ENCODE data around the gene STX12. TPM values are rescaled to one million over a fixed set of nuclear protein-coding genes. Genes with fewer than 3 reads are reported as not detected.

STX12 gene
- polyA plus RNA-seq, 1 of the 3 experiments (the other 2 are of a cell fraction): 12.9 TPM

DNA sequence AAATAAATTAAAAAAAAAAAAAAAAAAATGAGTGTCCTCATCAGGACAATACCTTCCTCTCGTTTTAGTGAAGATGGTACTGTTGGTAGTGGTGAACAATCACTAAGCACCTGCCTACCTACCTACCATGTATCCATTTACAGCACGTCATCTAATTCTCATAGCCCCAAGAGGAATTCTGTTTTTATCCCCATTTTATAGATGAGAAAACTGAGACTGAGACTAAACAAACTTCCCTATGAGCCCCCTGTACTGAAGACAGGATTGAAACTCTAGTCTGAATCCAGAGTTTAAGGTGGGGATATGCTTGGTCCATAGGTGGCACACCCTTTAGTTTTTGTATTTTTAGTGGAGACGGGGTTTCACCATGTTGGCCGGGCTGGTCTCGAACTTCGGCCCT is 82.1 kb downstream of the STX12 start:
- Histone ChIP-seq H3K4me2 (no peak overlapping the region), H3K9me2 (no peaks in the 10 kb centered on the region), H3K27me3 (ENCODE audit: insufficient read depth) (no peaks in the 10 kb centered on the region), H3K4me1 (ENCODE audit: control insufficient read depth in 1 of 2, insufficient read depth in 2 of 2, low read depth in 1 of 2, low read length in 1 of 2) (peaks cover 0 to 6% of the 10 kb centered on the region in 2 experiments; a peak in 1 of 4 replicates), H3K4me3 (ENCODE audit: low read depth in 2 of 2, low read length in 1 of 2) (no peak overlapping the region), H2AFZ (ENCODE audit: low read depth) (no peak overlapping the region), H4K20me1 (ENCODE audit: insufficient read depth) (no peaks in the 10 kb centered on the region), H3K36me3 (replicated peaks in 1 of 2; ENCODE audit: control insufficient read depth in 1 of 2, insufficient read depth in 2 of 2, low read length in 1 of 2) (peaks cover under 1 to 18% of the 10 kb centered on the region in 2 experiments), H3K9me3 (no peaks in the 10 kb centered on the region), H3F3A (replicated peaks; ENCODE audit: insufficient read depth) (peaks cover 14% of the 10 kb centered on the region), H3K27ac (ENCODE audit: low read depth in 2 of 2, low read length in 1 of 2) (no peak overlapping the region), H3K9ac (no peak overlapping the region), H3K79me2 (ENCODE audit: insufficient read depth) (no peaks in the 10 kb centered on the region)
- ChIA-PET POLR2A (no interaction called here), CTCF (no interaction called here)
- DNase-seq: no peak
- WGBS (ENCODE audit: low lambda C conversion rate): 82% methylated on average over 6 of the region's 6 CpGs
- TF ChIP-seq POLR2AphosphoS5 (IDR thresholded peaks at IDR 0.05; ENCODE audit: low read depth, low read length) (no peak), TAF1 (IDR thresholded peaks at IDR 0.05; ENCODE audit: borderline replicate concordance, low read depth, low read length) (no peak), NFIC (IDR thresholded peaks at IDR 0.05; ENCODE audit: borderline replicate concordance) (no peak), SIN3A (IDR thresholded peaks at IDR 0.05; ENCODE audit: borderline replicate concordance, low read depth, low read length) (no peak), EZH2phosphoT487 (IDR thresholded peaks at IDR 0.05; ENCODE audit: borderline replicate concordance, low read depth) (no peak), MEF2A (IDR thresholded peaks at IDR 0.05; ENCODE audit: borderline replicate concordance, low read depth) (no peak), NRF1 (IDR thresholded peaks at IDR 0.05; ENCODE audit: low read depth, low read length) (no peak), SMC3 (IDR thresholded peaks at IDR 0.05; ENCODE audit: low read depth, low read length) (no peak), EP300 (IDR thresholded peaks at IDR 0.05; ENCODE audit: borderline replicate concordance in 1 of 2, low read depth in 1 of 2, low read length in 1 of 2) (no peak), FOXM1 (IDR thresholded peaks at IDR 0.05; ENCODE audit: low read depth) (no peak), CTCF (IDR thresholded peaks at IDR 0.05) (no peak), TCF12 (IDR thresholded peaks at IDR 0.05) (no peak), GATA2 (CRISPR knock-in tag; IDR thresholded peaks at IDR 0.05) (no peak), GABPA (IDR thresholded peaks at IDR 0.05; ENCODE audit: low read depth) (no peak)
- TF ChIP-seq, protein P1, sequence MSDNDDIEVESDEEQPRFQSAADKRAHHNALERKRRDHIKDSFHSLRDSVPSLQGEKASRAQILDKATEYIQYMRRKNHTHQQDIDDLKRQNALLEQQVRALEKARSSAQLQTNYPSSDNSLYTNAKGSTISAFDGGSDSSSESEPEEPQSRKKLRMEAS (IDR thresholded peaks at IDR 0.05; ENCODE audit: low read depth): no peak
- TF ChIP-seq, protein P2, sequence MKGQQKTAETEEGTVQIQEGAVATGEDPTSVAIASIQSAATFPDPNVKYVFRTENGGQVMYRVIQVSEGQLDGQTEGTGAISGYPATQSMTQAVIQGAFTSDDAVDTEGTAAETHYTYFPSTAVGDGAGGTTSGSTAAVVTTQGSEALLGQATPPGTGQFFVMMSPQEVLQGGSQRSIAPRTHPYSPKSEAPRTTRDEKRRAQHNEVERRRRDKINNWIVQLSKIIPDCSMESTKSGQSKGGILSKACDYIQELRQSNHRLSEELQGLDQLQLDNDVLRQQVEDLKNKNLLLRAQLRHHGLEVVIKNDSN (IDR thresholded peaks at IDR 0.05; ENCODE audit: borderline replicate concordance, low read depth): no peak

All from SK-N-SH (cell line).